Measurements from ENCODE around the gene MBNL1. TPM values are rescaled to one million over a fixed set of nuclear protein-coding genes. Genes with fewer than 3 reads are reported as not detected.

The MBNL1 gene
- total RNA-seq, 1 donor from 2014 or later: 311 TPM

DNA sequence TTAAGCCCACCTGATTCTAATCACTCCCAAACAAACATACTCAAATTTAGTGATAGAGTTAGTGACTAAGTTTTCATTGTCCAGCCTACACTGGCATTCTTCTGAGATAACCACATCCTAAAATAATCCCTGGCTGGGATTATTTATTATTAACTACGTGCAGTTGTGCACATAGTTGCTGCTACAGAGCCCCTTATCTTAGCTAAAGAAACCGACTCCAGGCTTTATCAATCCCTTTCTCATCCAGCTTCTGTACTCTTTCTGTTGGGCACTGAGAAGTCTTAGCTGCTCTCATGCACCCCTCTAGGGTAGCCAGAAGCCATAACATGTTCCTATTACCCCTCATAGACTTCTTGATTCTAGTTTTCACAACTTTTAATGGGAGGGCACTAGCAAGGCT is 208.7 kb downstream of the MBNL1 start:
- Histone ChIP-seq H3K4me1 (no peaks in the 10 kb centered on the region), H3K4me3 (no peak overlapping the region), H3K9me3 (no peaks in the 10 kb centered on the region), H3K27ac (no peak overlapping the region), H3K27me3 (no peaks in the 10 kb centered on the region), H3K36me3 (no peaks in the 10 kb centered on the region)
- no peak for DNase-seq (ENCODE audit: extremely low spot score in 2 of 2)
- intact Hi-C loops (cut with DNase I): loop anchor here (10.0 kb wide), 2 partner anchors 47 to 97 kb away; no protein-coding TSS in a partner anchor
- TF ChIP-seq POLR2A (IDR thresholded peaks at IDR 0.05): no peak
- TF ChIP-seq, protein P1, sequence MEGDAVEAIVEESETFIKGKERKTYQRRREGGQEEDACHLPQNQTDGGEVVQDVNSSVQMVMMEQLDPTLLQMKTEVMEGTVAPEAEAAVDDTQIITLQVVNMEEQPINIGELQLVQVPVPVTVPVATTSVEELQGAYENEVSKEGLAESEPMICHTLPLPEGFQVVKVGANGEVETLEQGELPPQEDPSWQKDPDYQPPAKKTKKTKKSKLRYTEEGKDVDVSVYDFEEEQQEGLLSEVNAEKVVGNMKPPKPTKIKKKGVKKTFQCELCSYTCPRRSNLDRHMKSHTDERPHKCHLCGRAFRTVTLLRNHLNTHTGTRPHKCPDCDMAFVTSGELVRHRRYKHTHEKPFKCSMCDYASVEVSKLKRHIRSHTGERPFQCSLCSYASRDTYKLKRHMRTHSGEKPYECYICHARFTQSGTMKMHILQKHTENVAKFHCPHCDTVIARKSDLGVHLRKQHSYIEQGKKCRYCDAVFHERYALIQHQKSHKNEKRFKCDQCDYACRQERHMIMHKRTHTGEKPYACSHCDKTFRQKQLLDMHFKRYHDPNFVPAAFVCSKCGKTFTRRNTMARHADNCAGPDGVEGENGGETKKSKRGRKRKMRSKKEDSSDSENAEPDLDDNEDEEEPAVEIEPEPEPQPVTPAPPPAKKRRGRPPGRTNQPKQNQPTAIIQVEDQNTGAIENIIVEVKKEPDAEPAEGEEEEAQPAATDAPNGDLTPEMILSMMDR (IDR thresholded peaks at IDR 0.05): no peak
- no peak for TF ChIP-seq POLR2AphosphoS5 (IDR thresholded peaks at IDR 0.05; ENCODE audit: insufficient read depth in 1 of 2, low read depth in 1 of 2)

DNA sequence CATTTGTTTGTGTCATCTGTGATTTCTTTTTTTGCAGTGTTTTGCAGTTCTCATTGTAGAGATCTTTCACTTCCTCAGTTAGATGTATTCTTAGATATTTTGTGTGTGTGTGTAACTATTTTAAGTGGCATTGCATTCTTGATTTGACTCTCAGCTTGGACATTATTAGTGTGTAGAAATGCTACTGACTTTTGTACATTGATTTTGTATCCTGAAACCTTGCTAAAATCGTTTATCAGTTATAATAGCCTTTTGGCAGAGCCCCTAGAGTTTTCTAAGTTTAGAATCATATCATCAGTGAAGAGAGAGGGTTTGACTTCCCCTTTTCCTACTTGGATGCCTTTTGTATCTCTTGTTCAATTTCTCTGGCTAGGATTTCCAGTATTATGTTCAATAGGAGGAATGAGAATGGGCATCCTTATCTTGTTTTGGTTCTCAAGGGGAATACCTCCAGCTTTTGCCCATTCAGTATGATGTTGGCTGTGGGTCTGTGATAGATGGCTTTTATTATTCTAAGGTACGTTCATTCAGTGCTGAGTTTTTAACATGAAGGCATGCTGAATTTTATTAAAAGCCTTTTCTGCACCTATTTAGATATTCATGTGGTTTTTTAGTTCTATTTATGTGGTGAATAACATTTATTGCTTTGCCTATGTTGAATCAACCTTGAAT is 211.7 kb downstream of the MBNL1 start:
- H3K4me3 ChIP-seq: no peak overlapping the region
- no peaks in the 10 kb centered on the region for H3K4me1 ChIP-seq
- H3K27me3 ChIP-seq: no peaks in the 10 kb centered on the region
- no peak overlapping the region for H3K27ac ChIP-seq
- intact Hi-C loops (cut with DNase I): no loop called here
- TF ChIP-seq, protein P1 (IDR thresholded peaks at IDR 0.05): no peak
- TF ChIP-seq POLR2AphosphoS5 (IDR thresholded peaks at IDR 0.05; ENCODE audit: insufficient read depth in 1 of 2, low read depth in 1 of 2): no peak
- no peak for TF ChIP-seq POLR2A (IDR thresholded peaks at IDR 0.05)
- DNase-seq (ENCODE audit: extremely low spot score in 2 of 2): no peak
- H3K9me3 ChIP-seq: no peaks in the 10 kb centered on the region
- no peaks in the 10 kb centered on the region for H3K36me3 ChIP-seq

DNA sequence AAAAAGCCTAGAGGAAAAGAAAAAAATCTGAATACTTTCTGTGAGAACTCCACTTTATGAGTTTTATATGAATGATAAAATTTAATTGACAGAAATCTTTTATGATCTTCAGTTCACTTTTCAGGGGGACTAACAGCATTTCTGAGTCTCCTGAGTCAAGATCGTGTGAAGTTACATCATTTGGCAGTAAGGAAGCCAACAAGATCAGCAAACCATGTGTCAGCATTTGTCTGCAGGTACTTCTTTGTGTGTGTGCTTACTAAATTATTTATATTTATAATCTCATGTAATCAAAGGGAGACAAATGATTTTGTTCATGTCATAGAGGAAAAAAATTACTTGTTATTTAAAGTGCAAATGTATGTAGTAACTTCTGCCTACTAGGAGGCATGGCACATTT is 217.6 kb downstream of the MBNL1 start:
- DNase-seq (ENCODE audit: extremely low spot score in 2 of 2): no peak
- Histone ChIP-seq H3K27ac (no peak overlapping the region), H3K9me3 (no peaks in the 10 kb centered on the region), H3K27me3 (no peaks in the 10 kb centered on the region), H3K36me3 (no peaks in the 10 kb centered on the region), H3K4me1 (no peaks in the 10 kb centered on the region), H3K4me3 (no peak overlapping the region)
- intact Hi-C loops (cut with DNase I): no loop called here
- TF ChIP-seq, protein P1 (IDR thresholded peaks at IDR 0.05): no peak
- TF ChIP-seq POLR2A (IDR thresholded peaks at IDR 0.05): no peak
- no peak for TF ChIP-seq POLR2AphosphoS5 (IDR thresholded peaks at IDR 0.05; ENCODE audit: insufficient read depth in 1 of 2, low read depth in 1 of 2)

DNA sequence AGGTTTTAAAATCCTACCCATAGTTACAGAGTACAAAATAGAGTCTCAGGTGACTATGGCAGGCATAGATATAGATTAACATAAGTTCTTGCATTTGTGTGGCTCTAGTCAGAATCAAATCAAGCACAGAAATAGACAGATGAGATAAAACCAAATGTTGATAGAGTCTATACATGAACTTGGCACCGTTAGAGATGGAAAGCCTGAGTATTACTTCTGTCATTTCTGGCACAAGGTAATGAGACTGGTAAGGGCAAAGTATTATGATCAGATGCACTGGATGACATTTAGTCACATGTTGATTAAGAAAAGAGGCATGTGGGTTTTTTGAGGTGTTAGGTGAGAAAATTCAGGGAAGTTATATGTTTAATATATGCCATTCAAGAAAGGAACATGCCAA is 219.7 kb downstream of the MBNL1 start:
- intact Hi-C loops (cut with DNase I): no loop called here
- TF ChIP-seq, protein P1 (IDR thresholded peaks at IDR 0.05): no peak
- TF ChIP-seq POLR2A (IDR thresholded peaks at IDR 0.05) (no peak), POLR2AphosphoS5 (IDR thresholded peaks at IDR 0.05; ENCODE audit: insufficient read depth in 1 of 2, low read depth in 1 of 2) (no peak)
- H3K36me3 ChIP-seq: no peaks in the 10 kb centered on the region
- no peak overlapping the region for H3K27ac ChIP-seq
- no peaks in the 10 kb centered on the region for H3K9me3 ChIP-seq
- H3K27me3 ChIP-seq: no peaks in the 10 kb centered on the region
- no peak overlapping the region for H3K4me3 ChIP-seq
- H3K4me1 ChIP-seq: no peaks in the 10 kb centered on the region
- DNase-seq (ENCODE audit: extremely low spot score in 2 of 2): no peak

DNA sequence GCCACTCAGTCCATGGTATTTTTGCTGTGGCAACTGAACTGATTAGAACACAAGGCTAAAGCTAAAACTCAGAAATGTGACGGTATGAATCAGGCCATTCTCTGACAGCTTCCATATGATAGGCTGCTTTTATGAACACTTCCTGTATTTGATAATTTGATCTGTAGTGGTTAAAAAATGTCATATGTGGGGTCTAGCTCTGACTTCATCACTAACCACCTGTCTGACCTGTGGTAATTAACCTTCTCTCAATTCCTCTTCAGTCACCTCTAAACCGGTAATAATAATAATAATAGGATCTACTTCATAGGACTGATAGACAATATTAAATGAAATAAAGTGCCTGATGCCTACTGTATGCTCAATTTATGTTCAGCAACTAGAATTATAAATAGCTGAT is 223.2 kb downstream of the MBNL1 start:
- no peak for TF ChIP-seq POLR2A (IDR thresholded peaks at IDR 0.05)
- no peak for TF ChIP-seq POLR2AphosphoS5 (IDR thresholded peaks at IDR 0.05; ENCODE audit: insufficient read depth in 1 of 2, low read depth in 1 of 2)
- TF ChIP-seq, protein P1 (IDR thresholded peaks at IDR 0.05): no peak
- H3K27me3 ChIP-seq: no peaks in the 10 kb centered on the region
- H3K27ac ChIP-seq: no peak overlapping the region
- H3K4me1 ChIP-seq: peaks cover 9% of the 10 kb centered on the region
- intact Hi-C loops (cut with DNase I): no loop called here
- no peaks in the 10 kb centered on the region for H3K9me3 ChIP-seq
- no peak for DNase-seq (ENCODE audit: extremely low spot score in 2 of 2)
- no peak overlapping the region for H3K4me3 ChIP-seq
- H3K36me3 ChIP-seq: no peaks in the 10 kb centered on the region

Measured in vagina (tissue), 2 donors.